ENCODE data around the gene USP32.

Gene USP32

DNA sequence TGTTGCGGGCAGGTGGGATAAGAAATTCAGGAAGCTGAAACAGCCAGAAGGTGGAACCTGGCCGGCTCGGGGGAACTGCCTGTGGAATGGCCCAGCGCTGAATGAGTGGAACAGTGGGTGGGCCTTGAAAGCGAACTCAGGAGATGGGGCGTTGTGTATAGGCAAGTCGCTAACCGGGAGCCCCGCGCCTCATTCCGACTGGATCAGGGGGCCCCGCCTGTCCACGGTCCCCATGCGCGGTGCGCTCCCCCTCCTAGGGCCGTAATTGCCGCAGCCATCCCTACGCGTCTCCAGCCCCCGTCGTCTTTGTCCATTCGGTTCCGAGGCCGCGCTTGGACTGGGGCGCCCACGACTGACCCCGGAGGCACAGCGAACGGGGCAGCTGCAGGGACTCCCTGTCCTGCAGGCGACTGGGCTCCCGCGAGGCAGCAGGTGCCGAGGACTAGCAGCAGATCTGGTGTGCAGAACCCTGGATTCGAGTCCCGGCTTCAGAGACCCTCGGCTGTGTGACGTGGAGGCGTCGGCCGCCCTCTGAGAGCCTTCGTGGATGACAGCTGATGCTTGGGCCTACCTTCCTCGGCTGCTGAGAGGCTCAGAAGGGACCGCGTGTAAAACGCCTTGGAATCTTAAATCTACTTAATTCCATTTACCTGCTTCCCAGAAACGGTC, 253.0 kb downstream of the USP32 start:
- Mint-ChIP-seq H3K27ac (no peak overlapping the region), H3K4me1 (peaks cover 30% of the 10 kb centered on the region), H3K9me3 (peaks cover 4% of the 10 kb centered on the region), H3K36me3 (ENCODE audit: low read depth) (no peaks in the 10 kb centered on the region), H3K27me3 (ENCODE audit: low read depth, poor library complexity) (peaks cover 100% of the 10 kb centered on the region), H3K4me3 (no peak overlapping the region)
- no peak for TF ChIP-seq CTCF (IDR thresholded peaks at IDR 0.05)
- no peak for DNase-seq

DNA sequence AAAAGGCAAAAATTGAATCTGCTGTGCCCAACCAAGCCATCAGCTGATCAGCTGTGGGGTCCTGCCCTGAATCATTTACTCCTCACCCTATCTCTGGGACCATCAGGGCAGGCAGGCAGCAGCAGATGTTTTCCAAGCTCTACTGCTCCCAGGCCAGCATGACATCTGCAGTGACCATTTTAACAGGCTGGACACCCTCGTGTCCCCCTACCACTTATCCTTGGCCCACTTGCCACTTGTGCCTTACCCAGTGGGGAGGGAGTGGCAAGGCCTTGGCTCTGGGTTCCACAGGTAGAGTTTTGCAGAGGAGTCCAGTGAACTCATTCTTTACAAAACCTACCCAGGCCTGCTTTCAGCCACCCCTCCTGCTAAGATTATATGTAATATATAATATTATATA, 254.2 kb downstream of the USP32 start:
- H3K36me3 Mint-ChIP-seq (ENCODE audit: low read depth), result peaks cover 4% of the 10 kb centered on the region
- no peak overlapping the region for H3K27ac Mint-ChIP-seq
- peaks cover 4% of the 10 kb centered on the region for H3K9me3 Mint-ChIP-seq
- no peak overlapping the region for H3K4me3 Mint-ChIP-seq
- H3K4me1 Mint-ChIP-seq, result peaks cover 26% of the 10 kb centered on the region
- TF ChIP-seq CTCF (IDR thresholded peaks at IDR 0.05), result no peak
- H3K27me3 Mint-ChIP-seq (ENCODE audit: low read depth, poor library complexity), result peaks cover 100% of the 10 kb centered on the region
- DNase-seq, result no peak

DNA sequence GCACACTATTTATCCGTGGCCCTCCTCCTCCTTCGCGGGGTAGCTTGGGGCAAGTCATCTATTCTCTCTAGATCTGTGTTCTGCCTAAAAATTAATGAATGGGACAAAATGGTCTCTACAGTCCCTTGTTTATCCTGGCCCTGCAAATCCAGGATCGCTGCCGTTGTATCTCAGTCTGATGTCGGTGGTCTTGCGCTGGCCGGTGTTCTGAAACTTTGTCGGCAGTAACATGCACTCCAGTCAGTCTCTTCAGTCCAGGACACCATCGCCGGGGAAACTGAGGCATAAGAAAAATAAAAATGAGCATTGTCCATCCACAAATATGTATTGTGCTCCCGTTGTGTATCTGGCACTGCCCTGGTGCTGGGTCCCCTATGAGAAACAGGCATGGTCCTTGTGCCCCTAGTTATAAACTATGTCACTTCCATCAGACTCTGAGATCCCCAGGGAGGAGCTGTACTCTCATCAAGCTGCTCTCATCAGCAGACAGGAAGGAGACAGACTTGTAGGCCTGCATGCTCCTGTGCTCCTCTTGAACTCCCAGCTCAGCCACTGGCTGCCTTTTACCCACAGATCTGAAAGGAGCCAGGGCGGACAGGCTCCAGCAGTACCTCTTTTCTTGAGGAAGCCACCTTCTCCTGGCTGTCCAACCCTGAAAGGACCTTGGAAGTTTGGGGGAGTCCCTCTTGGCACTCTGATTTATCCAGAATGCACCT, 255.8 kb downstream of the USP32 start:
- Mint-ChIP-seq H3K4me1 (peaks cover 17% of the 10 kb centered on the region), H3K36me3 (ENCODE audit: low read depth) (peaks cover 9% of the 10 kb centered on the region), H3K27me3 (ENCODE audit: low read depth, poor library complexity) (peaks cover 87% of the 10 kb centered on the region), H3K9me3 (peaks cover 4% of the 10 kb centered on the region), H3K27ac (no peak overlapping the region), H3K4me3 (peak overlapping the region; percentile 98)
- TF ChIP-seq CTCF (IDR thresholded peaks at IDR 0.05), result no peak
- DNase-seq, result no peak

- Mint-ChIP-seq H3K36me3 (ENCODE audit: low read depth) (peaks cover 9% of the 10 kb centered on the region), H3K4me1 (peaks cover 17% of the 10 kb centered on the region), H3K27ac (no peak overlapping the region), H3K27me3 (ENCODE audit: low read depth, poor library complexity) (peaks cover 80% of the 10 kb centered on the region), H3K9me3 (peaks cover 4% of the 10 kb centered on the region), H3K4me3 (peak overlapping the region; percentile 98)
- DNase-seq, result peak; percentile 80
- no peak for TF ChIP-seq CTCF (IDR thresholded peaks at IDR 0.05)
Measured at GRCh38 chr17:60135151-60135950, 256.6 kb downstream of the USP32 start.

DNA sequence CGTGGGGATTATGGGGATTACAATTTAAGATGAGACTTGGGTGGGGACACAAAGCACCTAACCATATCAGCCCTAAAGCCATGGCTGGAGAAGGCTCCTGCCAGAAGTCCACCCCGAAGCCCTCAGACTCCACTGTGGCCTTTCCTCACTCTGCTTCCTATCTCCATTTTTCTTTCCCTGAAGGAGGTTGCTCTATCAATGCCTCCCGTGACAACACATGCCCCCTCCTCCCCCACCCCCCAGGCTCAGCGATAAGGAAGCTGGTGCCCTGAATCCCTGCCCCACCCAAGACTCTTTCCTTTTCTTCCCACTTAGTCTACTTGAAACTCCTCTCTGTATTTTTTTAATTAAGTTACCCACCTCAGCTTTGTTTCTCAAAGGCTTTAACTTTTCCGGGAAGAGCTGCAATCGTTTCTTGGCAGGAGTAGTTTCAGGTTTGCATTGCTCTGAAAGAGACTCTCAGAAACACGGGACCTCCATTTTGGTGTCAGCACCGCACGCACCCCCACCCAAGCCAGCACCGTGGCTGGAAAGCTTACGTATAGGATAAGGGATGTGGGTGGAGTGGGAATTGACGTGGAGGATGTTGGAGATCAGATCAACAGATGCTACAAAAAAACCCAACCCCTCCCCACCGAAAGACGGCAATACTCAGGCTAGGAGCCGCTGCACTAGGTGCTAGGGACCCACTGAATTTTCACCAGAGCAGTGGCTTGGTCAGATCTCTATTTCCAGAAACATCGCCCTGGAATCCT, 257.4 kb downstream of the USP32 start:
- Mint-ChIP-seq H3K4me3 (peak overlapping the region; percentile 98), H3K4me1 (peaks cover 17% of the 10 kb centered on the region), H3K27me3 (ENCODE audit: low read depth, poor library complexity) (peaks cover 75% of the 10 kb centered on the region), H3K9me3 (no peaks in the 10 kb centered on the region), H3K36me3 (ENCODE audit: low read depth) (peaks cover 9% of the 10 kb centered on the region), H3K27ac (no peak overlapping the region)
- DNase-seq, result no peak
- TF ChIP-seq CTCF (IDR thresholded peaks at IDR 0.05), result no peak

Data from nephron progenitor cell (in vitro differentiated cells).